ENCODE measurements around the gene EFEMP1. TPM values are rescaled to one million over a fixed set of nuclear protein-coding genes. Genes with fewer than 3 reads are reported as not detected.

The EFEMP1 gene
- polyA plus RNA-seq, 1 of the 3 experiments (the other 2 are of a cell fraction) = 1,015 TPM

DNA sequence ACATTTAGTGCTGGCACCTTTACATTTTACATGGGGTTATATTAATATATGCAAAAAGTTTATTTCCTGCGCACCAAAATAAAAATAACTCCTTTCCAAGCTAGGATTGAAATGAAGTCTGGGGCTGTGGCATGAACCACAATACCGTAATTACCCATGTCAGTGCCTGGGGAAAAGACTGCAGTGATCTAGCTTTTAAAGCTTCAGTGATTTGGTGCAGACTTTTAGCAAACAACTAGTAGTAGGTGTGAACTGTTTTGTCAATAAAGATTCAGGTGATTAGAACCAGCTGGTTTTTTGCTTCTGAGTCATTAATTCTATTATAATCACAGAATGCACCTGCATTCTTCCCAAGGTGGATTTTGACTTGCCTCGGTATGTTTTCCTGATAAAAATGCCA, 21.2 kb downstream of the EFEMP1 start:
- no peak overlapping the region for H3K9ac ChIP-seq
- no peak overlapping the region for H2AFZ ChIP-seq (ENCODE audit: low read depth)
- H3K4me1 ChIP-seq (ENCODE audit: control insufficient read depth in 1 of 2, insufficient read depth in 2 of 2, low read depth in 1 of 2, low read length in 1 of 2) = peaks cover 0 to 31% of the 10 kb centered on the region in 2 experiments; a peak in 3 of 4 replicates
- peaks cover 15% of the 10 kb centered on the region for H3F3A ChIP-seq (replicated peaks; ENCODE audit: insufficient read depth)
- POLR2A ChIA-PET = no interaction called here
- H4K20me1 ChIP-seq (ENCODE audit: insufficient read depth) = no peaks in the 10 kb centered on the region
- H3K9me2 ChIP-seq = no peaks in the 10 kb centered on the region
- CTCF ChIA-PET = interaction anchor here (1.2 kb wide), 1 partner anchor 14 kb away, joined by 3 read pairs; no protein-coding TSS in a partner anchor
- no peaks in the 10 kb centered on the region for H3K9me3 ChIP-seq
- H3K27me3 ChIP-seq (ENCODE audit: insufficient read depth) = no peaks in the 10 kb centered on the region
- TF ChIP-seq RCOR1 (IDR thresholded peaks at IDR 0.05; ENCODE audit: low read length) = no peak
- TF ChIP-seq, protein P1, sequence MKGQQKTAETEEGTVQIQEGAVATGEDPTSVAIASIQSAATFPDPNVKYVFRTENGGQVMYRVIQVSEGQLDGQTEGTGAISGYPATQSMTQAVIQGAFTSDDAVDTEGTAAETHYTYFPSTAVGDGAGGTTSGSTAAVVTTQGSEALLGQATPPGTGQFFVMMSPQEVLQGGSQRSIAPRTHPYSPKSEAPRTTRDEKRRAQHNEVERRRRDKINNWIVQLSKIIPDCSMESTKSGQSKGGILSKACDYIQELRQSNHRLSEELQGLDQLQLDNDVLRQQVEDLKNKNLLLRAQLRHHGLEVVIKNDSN (IDR thresholded peaks at IDR 0.05; ENCODE audit: borderline replicate concordance, low read depth) = no peak
- no peak for TF ChIP-seq FOSL2 (IDR thresholded peaks at IDR 0.05; ENCODE audit: borderline replicate concordance, low read depth)
- no peak for TF ChIP-seq RXRA (IDR thresholded peaks at IDR 0.05; ENCODE audit: borderline replicate concordance, low read depth)
- no peak for TF ChIP-seq TCF12 (IDR thresholded peaks at IDR 0.05)
- TF ChIP-seq, protein P2, sequence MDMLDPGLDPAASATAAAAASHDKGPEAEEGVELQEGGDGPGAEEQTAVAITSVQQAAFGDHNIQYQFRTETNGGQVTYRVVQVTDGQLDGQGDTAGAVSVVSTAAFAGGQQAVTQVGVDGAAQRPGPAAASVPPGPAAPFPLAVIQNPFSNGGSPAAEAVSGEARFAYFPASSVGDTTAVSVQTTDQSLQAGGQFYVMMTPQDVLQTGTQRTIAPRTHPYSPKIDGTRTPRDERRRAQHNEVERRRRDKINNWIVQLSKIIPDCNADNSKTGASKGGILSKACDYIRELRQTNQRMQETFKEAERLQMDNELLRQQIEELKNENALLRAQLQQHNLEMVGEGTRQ (IDR thresholded peaks at IDR 0.05; ENCODE audit: borderline replicate concordance, low read depth, low read length) = no peak
- TF ChIP-seq, protein P3, sequence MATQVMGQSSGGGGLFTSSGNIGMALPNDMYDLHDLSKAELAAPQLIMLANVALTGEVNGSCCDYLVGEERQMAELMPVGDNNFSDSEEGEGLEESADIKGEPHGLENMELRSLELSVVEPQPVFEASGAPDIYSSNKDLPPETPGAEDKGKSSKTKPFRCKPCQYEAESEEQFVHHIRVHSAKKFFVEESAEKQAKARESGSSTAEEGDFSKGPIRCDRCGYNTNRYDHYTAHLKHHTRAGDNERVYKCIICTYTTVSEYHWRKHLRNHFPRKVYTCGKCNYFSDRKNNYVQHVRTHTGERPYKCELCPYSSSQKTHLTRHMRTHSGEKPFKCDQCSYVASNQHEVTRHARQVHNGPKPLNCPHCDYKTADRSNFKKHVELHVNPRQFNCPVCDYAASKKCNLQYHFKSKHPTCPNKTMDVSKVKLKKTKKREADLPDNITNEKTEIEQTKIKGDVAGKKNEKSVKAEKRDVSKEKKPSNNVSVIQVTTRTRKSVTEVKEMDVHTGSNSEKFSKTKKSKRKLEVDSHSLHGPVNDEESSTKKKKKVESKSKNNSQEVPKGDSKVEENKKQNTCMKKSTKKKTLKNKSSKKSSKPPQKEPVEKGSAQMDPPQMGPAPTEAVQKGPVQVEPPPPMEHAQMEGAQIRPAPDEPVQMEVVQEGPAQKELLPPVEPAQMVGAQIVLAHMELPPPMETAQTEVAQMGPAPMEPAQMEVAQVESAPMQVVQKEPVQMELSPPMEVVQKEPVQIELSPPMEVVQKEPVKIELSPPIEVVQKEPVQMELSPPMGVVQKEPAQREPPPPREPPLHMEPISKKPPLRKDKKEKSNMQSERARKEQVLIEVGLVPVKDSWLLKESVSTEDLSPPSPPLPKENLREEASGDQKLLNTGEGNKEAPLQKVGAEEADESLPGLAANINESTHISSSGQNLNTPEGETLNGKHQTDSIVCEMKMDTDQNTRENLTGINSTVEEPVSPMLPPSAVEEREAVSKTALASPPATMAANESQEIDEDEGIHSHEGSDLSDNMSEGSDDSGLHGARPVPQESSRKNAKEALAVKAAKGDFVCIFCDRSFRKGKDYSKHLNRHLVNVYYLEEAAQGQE (IDR thresholded peaks at IDR 0.05; ENCODE audit: low read depth, low read length) = no peak
- TF ChIP-seq EP300 (IDR thresholded peaks at IDR 0.05; ENCODE audit: borderline replicate concordance in 1 of 2, low read depth in 1 of 2, low read length in 1 of 2) = no peak
- TF ChIP-seq NRF1 (IDR thresholded peaks at IDR 0.05; ENCODE audit: low read depth, low read length) = no peak
- TF ChIP-seq, protein P4, sequence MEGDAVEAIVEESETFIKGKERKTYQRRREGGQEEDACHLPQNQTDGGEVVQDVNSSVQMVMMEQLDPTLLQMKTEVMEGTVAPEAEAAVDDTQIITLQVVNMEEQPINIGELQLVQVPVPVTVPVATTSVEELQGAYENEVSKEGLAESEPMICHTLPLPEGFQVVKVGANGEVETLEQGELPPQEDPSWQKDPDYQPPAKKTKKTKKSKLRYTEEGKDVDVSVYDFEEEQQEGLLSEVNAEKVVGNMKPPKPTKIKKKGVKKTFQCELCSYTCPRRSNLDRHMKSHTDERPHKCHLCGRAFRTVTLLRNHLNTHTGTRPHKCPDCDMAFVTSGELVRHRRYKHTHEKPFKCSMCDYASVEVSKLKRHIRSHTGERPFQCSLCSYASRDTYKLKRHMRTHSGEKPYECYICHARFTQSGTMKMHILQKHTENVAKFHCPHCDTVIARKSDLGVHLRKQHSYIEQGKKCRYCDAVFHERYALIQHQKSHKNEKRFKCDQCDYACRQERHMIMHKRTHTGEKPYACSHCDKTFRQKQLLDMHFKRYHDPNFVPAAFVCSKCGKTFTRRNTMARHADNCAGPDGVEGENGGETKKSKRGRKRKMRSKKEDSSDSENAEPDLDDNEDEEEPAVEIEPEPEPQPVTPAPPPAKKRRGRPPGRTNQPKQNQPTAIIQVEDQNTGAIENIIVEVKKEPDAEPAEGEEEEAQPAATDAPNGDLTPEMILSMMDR (IDR thresholded peaks at IDR 0.05) = no peak
- no peak for TF ChIP-seq SIN3A (IDR thresholded peaks at IDR 0.05; ENCODE audit: borderline replicate concordance, low read depth, low read length)
- H3K4me3 ChIP-seq (ENCODE audit: low read depth in 2 of 2, low read length in 1 of 2) = no peak overlapping the region
- peaks cover 24% of the 10 kb centered on the region for H3K79me2 ChIP-seq (ENCODE audit: insufficient read depth)
- 54% methylated on average over 3 of the region's 3 CpGs for WGBS (ENCODE audit: low lambda C conversion rate)
- DNase-seq = no peak
- peak overlapping the region; percentile 53 to 85; a peak in 2 of 4 replicates for H3K27ac ChIP-seq (ENCODE audit: low read depth in 2 of 2, low read length in 1 of 2)
- peaks cover 0 to 26% of the 10 kb centered on the region in 2 experiments for H3K36me3 ChIP-seq (replicated peaks in 1 of 2; ENCODE audit: control insufficient read depth in 1 of 2, insufficient read depth in 2 of 2, low read length in 1 of 2)
- H3K4me2 ChIP-seq = no peak overlapping the region

Data from SK-N-SH (cell line).